Activated naive CD4-positive, alpha-beta T cell treated with anti-CD3 and anti-CD28 coated beads for 36 hours (primary cell): ENCODE data around the gene TFPT. TPM values are rescaled to one million over a fixed set of nuclear protein-coding genes. Genes with fewer than 3 reads are reported as not detected.

Experiments used
- CTCF ChIA-PET: fragments of 350-600 bp; sonication (Branson Sonifier 250); formaldehyde crosslinking; loops from one replicate; lab custom pipeline; 2021; ENCODE audit warnings: antibody characterized with exemption; lab: Charles Lee
- DNase-seq: peaks from one replicate; pipeline ENCODE4 v3.0.0-alpha.2; 2020
- H3K27ac Mint-ChIP-seq: one replicate; pipeline ENCODE4 v1.8.0; 2021; ENCODE audit warnings: mild to moderate bottlenecking, mixed read lengths
- H3K27me3 Mint-ChIP-seq: one replicate; pipeline ENCODE4 v1.8.0; 2021; ENCODE audit warnings: low read depth, mixed read lengths
- H3K36me3 Mint-ChIP-seq: one replicate; pipeline ENCODE4 v1.8.0; 2021; ENCODE audit warnings: low read depth, mixed read lengths
- H3K4me1 Mint-ChIP-seq: one replicate; pipeline ENCODE4 v1.8.0; 2021; ENCODE audit warnings: low read depth, mixed read lengths
- H3K4me3 Mint-ChIP-seq: one replicate; pipeline ENCODE4 v1.8.0; 2021; ENCODE audit warnings: mild to moderate bottlenecking, moderate library complexity, mixed read lengths
- H3K9me3 Mint-ChIP-seq: one replicate; pipeline ENCODE4 v1.8.0; 2021; ENCODE audit warnings: mixed read lengths
- intact Hi-C: fragments of 100-400 bp; cut with micrococcal nuclease; formaldehyde crosslinking; loops from one replicate; pipeline ENCODE4 v1.15.1; 2023
- total RNA-seq, 2 experiments: library from RNA; stranded (reverse); gene quantifications; one replicate each; pipeline ENCODE4 v1.2.3, GENCODE V29; 2021

Gene TFPT
- 10 to 100 TPM; 17.0 to 17.3 TPM for total RNA-seq

DNA sequence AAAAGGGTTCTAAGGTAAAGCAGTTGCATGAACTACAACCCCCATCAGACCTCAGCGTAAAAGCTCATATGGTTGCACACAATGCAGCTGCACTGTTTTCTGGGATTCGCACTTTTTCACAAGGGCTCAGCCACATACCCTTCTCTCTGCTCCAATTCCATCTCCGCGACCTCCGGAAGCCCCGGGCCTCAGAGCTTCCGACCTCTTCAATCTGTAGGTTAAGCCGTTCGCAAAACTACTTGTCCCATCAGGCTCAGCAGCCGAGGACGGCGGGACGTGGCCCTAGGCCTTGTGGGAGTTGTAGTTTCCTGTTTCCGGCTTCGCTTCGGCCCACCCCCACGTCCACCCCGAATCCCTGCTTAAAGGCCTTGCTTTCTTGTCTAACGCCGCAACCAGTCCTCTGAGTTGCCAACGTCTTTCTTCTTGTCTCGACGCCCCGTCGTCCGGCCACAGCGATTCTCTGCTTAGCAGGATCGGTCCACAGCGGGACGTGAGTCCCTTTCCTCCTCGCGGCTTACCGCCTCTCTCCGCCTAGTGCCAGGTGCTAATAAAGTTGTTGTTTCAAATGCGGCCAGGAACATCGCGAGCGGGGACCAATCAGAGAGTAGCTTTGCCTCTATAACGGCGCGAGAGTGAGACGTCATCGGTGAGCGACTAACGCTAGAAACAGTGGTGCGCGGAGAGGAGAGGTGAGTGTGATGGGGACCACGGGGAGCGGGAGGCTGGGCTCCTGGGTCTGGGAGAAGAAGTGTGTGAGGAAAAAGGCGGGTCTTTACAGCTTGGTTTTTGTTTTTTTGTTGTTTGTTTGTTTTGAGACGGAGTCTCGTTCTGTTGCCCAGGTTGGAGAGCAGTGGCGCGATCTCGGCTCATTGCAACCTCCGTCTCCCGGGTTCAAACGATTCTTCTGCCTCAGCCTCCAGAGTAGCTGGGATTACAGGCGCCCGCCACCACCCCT lies at the start of gene TFPT, which contains the start of gene PRPF31:
TSS of gene TFPT (minus strand) at position 549 of the 955 bp plus-strand sequence. CDS start at position 161, 388 bp downstream.
TSS of gene PRPF31 (plus strand) at position 646 of the 955 bp plus-strand sequence. CDS start 2,525 bp downstream, outside the sequence.
- Mint-ChIP-seq H3K36me3 (peaks cover 31% of the 10 kb centered on the region), H3K9me3 (no peaks in the 10 kb centered on the region), H3K4me3 (peak within 1 kb of the TSS; percentile 90), H3K4me1 (peaks cover 30% of the 10 kb centered on the region), H3K27me3 (no peaks in the 10 kb centered on the region), H3K27ac (peak within 1 kb of the TSS; percentile 97)
- intact Hi-C loops = loop anchor here (1.0 to 5.0 kb wide), 6 partner anchors 13 to 347 kb away; partner anchors contain the start of genes CNOT3, LENG1, LENG8 and LENG9
- CTCF ChIA-PET = no interaction called here
- DNase-seq = peak; percentile 99

GRCh38 chr19:54165222-54165621 lies 49.8 kb upstream of the TFPT start:
- no peaks in the 10 kb centered on the region for H3K36me3 Mint-ChIP-seq
- DNase-seq = no peak
- H3K4me1 Mint-ChIP-seq = peaks cover 39% of the 10 kb centered on the region
- no peak overlapping the region for H3K4me3 Mint-ChIP-seq
- no peak overlapping the region for H3K27ac Mint-ChIP-seq
- no peaks in the 10 kb centered on the region for H3K9me3 Mint-ChIP-seq
- intact Hi-C loops = loop anchor here (10.0 kb wide), 1 partner anchor 280 kb away; the partner anchor contains the start of gene LENG8
- CTCF ChIA-PET = interaction anchor here (0.9 kb wide), 1 partner anchor 24 kb away, joined by 4 read pairs; the partner anchor contains the start of gene MBOAT7
- peaks cover 9% of the 10 kb centered on the region for H3K27me3 Mint-ChIP-seq

DNA sequence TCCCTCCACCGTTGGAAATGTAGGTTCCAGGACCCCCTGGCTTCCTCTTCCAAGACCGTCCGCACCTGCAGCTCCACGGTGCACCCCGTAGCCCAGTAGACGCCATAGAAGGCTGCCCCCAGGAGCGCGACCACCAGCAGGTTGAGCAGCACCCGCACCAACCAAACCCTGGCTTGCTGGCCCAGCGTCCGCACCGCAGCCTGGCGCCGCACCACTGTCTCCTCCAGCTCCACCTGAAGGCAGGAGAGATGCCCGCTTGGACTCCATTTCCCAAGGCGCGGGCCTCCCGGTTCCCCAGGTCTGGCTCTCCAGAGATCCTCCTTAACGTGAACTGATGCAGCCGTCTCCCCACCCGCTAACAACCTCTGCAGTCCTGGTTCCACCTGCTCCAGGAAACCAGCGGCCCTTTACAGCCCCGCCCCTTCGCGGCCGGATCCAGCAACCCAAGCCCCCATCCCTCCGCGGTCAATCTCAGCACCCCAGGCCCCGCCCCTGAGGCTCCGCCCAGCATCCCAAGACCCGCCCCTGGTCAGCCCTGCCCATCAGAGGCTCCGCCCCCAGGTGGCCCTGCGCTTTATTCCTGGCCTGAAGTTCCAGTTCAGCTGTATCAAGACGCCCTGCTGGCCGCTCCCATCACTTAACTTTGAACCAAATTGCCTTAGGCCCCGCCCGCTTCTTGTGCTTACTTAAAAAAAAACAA lies 49.1 kb upstream of the TFPT start:
- intact Hi-C loops = loop anchor here (10.0 kb wide), 1 partner anchor 280 kb away; the partner anchor contains the start of gene LENG8
- H3K36me3 Mint-ChIP-seq = peaks cover under 1% of the 10 kb centered on the region
- peaks cover 42% of the 10 kb centered on the region for H3K4me1 Mint-ChIP-seq
- H3K4me3 Mint-ChIP-seq = peak overlapping the region; percentile 38
- CTCF ChIA-PET = interaction anchor here (0.9 kb wide), 1 partner anchor 25 kb away, joined by 4 read pairs; the partner anchor contains the start of gene MBOAT7
- H3K27me3 Mint-ChIP-seq = peaks cover 9% of the 10 kb centered on the region
- H3K9me3 Mint-ChIP-seq = no peaks in the 10 kb centered on the region
- no peak overlapping the region for H3K27ac Mint-ChIP-seq
- peak; percentile 56 for DNase-seq

GRCh38 chr19:54162884-54163283 lies 47.4 kb upstream of the TFPT start:
- Mint-ChIP-seq H3K36me3 (peaks cover 5% of the 10 kb centered on the region), H3K27ac (no peak overlapping the region), H3K4me1 (peaks cover 45% of the 10 kb centered on the region), H3K27me3 (peaks cover 9% of the 10 kb centered on the region), H3K4me3 (no peak overlapping the region), H3K9me3 (no peaks in the 10 kb centered on the region)
- intact Hi-C loops = loop anchor here (10.0 kb wide), 1 partner anchor 282 kb away; the partner anchor contains the start of gene LENG8
- DNase-seq = no peak
- CTCF ChIA-PET = no interaction called here

GRCh38 chr19:54162241-54162805 lies 46.9 kb upstream of the TFPT start:
- H3K27me3 Mint-ChIP-seq = peaks cover 9% of the 10 kb centered on the region
- intact Hi-C loops = loop anchor here (10.0 kb wide), 1 partner anchor 282 kb away; the partner anchor contains the start of gene LENG8
- no peak overlapping the region for H3K27ac Mint-ChIP-seq
- peak; percentile 89 for DNase-seq
- H3K9me3 Mint-ChIP-seq = no peaks in the 10 kb centered on the region
- H3K4me1 Mint-ChIP-seq = peaks cover 45% of the 10 kb centered on the region
- H3K4me3 Mint-ChIP-seq = peak overlapping the region; percentile 74
- CTCF ChIA-PET = no interaction called here
- peaks cover 5% of the 10 kb centered on the region for H3K36me3 Mint-ChIP-seq

DNA sequence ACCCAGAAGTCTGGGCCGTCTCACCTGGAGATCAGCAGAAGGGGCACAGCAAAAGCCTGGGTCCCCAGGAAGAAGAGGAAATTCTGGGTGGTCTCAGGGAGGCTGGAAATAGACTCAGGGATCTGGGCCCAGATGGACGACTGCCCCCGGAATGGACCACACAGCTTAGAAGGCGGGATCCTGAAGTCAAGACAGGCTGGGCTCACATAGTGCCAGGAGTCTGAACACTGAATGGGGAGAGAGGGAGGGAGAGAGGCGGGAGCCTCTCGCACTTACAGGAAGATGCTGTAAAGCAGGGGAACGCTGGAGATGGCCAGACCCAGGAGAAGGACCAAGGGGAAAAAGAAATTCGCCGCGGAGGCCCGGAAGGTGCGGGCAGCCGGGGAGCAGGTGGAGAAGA lies 45.4 kb upstream of the TFPT start:
- no peak overlapping the region for H3K27ac Mint-ChIP-seq
- intact Hi-C loops = loop anchor here (10.0 kb wide), 1 partner anchor 284 kb away; the partner anchor contains the start of gene LENG8
- CTCF ChIA-PET = interaction anchor here (0.6 kb wide), 1 partner anchor 24 kb away, joined by 3 read pairs; no protein-coding TSS in a partner anchor
- peaks cover 13% of the 10 kb centered on the region for H3K36me3 Mint-ChIP-seq
- H3K4me1 Mint-ChIP-seq = peaks cover 54% of the 10 kb centered on the region
- peak overlapping the region; percentile 100 for H3K4me3 Mint-ChIP-seq
- no peaks in the 10 kb centered on the region for H3K9me3 Mint-ChIP-seq
- DNase-seq = no peak
- peaks cover 9% of the 10 kb centered on the region for H3K27me3 Mint-ChIP-seq

DNA sequence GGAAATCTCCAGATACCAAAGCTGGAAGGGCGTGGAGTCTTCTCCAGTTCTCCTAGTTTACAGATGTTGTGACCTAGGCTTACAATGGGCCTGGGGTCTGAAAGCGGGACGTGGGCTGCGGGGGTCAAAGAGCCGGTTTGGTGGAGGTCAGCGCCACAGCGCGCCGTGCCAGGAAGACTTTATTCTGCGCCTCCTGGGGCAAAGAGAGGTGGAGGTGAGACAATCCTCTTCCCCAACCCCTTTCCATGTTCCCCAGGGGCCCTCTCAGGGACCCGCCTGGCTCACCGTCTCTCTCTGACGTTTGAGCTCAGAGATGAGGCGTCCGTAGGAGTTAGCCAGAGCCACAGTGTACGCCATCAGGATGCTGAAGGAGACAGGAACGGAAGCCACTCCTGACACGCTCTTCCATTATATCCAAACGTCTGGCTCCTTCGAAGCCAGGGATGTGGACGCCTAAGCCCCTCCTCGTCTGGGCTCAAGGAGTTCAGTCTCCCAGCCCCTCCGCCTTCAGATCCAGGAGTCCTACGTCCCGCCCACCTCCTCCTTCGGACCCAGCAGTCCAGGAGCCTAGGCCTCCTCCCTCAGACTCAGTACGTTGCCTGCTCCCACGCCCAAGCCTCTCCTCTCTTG lies 44.8 kb upstream of the TFPT start:
- peaks cover 9% of the 10 kb centered on the region for H3K27me3 Mint-ChIP-seq
- H3K9me3 Mint-ChIP-seq = no peaks in the 10 kb centered on the region
- H3K4me1 Mint-ChIP-seq = peaks cover 56% of the 10 kb centered on the region
- peak overlapping the region; percentile 92 for H3K27ac Mint-ChIP-seq
- H3K4me3 Mint-ChIP-seq = peak overlapping the region; percentile 100
- CTCF ChIA-PET = interaction anchor here (0.9 kb wide), 1 partner anchor 29 kb away, joined by 7 read pairs; the partner anchor contains the start of gene MBOAT7
- intact Hi-C loops = loop anchor here (10.0 kb wide), 1 partner anchor 285 kb away; the partner anchor contains the start of gene LENG8
- DNase-seq = peak; percentile 21
- H3K36me3 Mint-ChIP-seq = peaks cover 14% of the 10 kb centered on the region

DNA sequence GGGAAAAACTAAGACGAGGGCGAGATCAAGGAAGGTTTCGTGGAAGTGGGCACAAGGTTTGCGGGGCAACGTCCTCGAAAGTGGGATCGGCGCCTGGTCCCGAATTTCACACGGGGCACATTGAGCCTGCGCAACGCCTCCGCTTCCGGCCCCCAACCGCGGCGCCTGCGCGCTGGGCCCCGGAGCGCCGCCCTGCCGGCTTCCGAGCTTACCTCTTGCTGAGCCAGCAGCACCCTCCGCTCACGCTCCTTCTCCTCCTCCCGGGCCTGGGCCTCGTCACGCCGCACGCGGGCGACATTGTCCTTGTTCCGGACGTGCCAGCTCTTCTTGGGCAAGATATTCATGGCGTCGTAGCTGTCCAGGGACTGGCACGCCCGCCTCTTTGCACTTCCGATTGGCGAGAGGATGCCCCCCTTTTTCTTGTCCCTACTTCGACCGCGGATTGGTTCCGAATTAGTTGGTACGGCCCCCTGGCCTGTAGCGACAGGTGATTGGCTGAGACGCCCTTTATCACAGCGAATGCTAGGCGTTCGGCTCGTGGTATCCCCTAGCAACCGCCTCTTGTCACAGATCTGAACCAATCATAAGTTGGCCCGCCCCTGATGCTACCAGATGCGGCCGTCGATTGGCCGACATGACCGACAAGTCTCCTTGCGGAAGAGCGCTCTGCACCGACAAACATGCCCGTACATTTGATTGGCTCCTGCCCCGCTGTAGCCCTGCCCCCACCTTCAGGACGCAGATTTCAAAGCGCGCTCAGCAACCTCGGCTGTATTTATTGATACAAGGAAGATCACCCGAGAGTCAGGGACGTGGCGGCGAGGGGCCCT lies 44.1 kb upstream of the TFPT start, which contains the start of gene LENG1:
TSS of gene LENG1 (minus strand) at position 370 of the 830 bp plus-strand sequence. CDS start at position 344, 26 bp downstream.
- peak within 1 kb of the TSS; percentile 99 for H3K27ac Mint-ChIP-seq
- peak; percentile 100 for DNase-seq
- CTCF ChIA-PET = interaction anchor here (0.9 to 1.1 kb wide), 2 partner anchors 16 to 30 kb away, joined by 3 to 7 read pairs; partner anchors contain the start of gene MBOAT7
- H3K27me3 Mint-ChIP-seq = peaks cover 7% of the 10 kb centered on the region
- H3K36me3 Mint-ChIP-seq = peaks cover 20% of the 10 kb centered on the region
- intact Hi-C loops = loop anchor here (1.0 to 10.0 kb wide), 7 partner anchors 22 to 305 kb away; partner anchors contain the start of genes CNOT3, LENG8, NDUFA3 and PRPF31
- peaks cover 58% of the 10 kb centered on the region for H3K4me1 Mint-ChIP-seq
- peak within 1 kb of the TSS; percentile 100 for H3K4me3 Mint-ChIP-seq
- H3K9me3 Mint-ChIP-seq = no peaks in the 10 kb centered on the region

DNA sequence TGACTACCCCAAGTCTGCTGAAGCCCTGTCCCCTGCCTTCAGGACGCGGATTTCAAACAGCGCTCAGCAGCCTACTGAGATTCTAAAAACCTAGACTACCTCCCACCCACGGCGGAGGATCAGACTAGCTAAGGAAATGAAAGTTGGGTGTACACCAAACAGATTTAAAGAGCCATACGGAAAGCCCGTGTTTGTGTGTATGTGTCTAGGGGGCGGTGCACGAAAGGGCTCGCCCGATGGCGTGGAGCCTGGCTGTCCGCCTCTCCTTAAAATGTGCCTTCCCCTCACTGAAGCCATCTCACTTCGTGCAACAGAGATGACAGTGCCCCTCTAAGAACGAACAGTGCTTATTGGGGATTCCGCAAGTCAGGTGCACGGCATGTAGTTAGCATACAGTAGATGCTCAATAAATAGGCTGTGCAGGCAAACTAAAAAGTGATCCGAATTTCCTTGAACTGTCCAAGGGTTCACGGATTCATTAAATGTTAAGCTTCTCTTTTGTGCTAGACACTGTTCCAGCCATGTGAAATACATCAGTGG lies 43.4 kb upstream of the TFPT start:
- peak; percentile 51 for DNase-seq
- Mint-ChIP-seq H3K4me3 (peak overlapping the region; percentile 100), H3K27ac (peak overlapping the region; percentile 99), H3K4me1 (peaks cover 58% of the 10 kb centered on the region), H3K36me3 (peaks cover 25% of the 10 kb centered on the region), H3K9me3 (no peaks in the 10 kb centered on the region), H3K27me3 (peaks cover 2% of the 10 kb centered on the region)
- CTCF ChIA-PET = interaction anchor here (0.6 to 1.1 kb wide), 3 partner anchors 15 to 298 kb away, joined by 3 read pairs; partner anchors contain the start of gene MYADM
- intact Hi-C loops = loop anchor here (1.0 kb wide), 6 partner anchors 22 to 305 kb away; partner anchors contain the start of genes CNOT3, NDUFA3, PRPF31 and TFPT

DNA sequence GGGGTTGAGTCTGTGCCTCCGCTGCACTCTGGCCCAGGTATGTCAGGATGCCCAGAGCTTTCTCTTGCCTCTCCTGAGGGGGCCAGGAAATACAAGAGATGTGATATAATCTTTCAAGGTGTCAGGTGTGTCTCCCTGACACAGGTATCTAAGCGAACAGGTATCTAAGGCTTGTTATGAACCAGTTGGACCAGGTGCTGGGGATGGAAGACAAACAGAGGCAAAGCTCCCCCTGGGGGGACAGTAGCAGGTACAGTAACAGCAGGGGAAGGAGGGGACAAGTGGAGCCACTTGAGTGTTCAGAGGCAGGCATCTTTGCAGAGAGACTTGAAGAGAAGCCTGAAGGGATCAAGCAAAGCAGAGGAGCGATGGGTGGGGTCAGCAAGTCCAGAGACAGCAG lies 41.5 kb upstream of the TFPT start:
- Mint-ChIP-seq H3K9me3 (no peaks in the 10 kb centered on the region), H3K36me3 (peaks cover 32% of the 10 kb centered on the region), H3K27me3 (no peaks in the 10 kb centered on the region), H3K27ac (peak overlapping the region; percentile 56), H3K4me1 (peaks cover 58% of the 10 kb centered on the region), H3K4me3 (no peak overlapping the region)
- CTCF ChIA-PET = no interaction called here
- DNase-seq = no peak
- intact Hi-C loops = no loop called here
